HCT116 (cell line): Measurements from ENCODE around the gene HSPB7. TPM values are rescaled to one million over a fixed set of nuclear protein-coding genes. Genes with fewer than 3 reads are reported as not detected.

Experiments used
- ATAC-seq: fragments of 200-7000 bp; cut with Tn5 transposase; 2 replicates; pipeline ENCODE4 v1.9.1; 2020; ENCODE audit warnings: mild to moderate bottlenecking, moderate library complexity
- BruUV-seq: library from RNA; stranded (reverse); fragments of 400-500 nt; replicated peaks from 2 replicates; lab custom pipeline; 2021; lab: Mats Ljungman, UMichigan
- CTCF ChIA-PET: fragments of 300-600 bp; sonication (Branson Sonifier 250); formaldehyde crosslinking; loops from one replicate; lab custom pipeline; 2021; ENCODE audit warnings: antibody characterized with exemption; lab: Charles Lee
- POLR2A ChIA-PET: fragments of 300-600, 350-600 bp; sonication (Branson Sonifier 250); formaldehyde crosslinking; loops from one replicate; lab custom pipeline; 2021; ENCODE audit warnings: antibody characterized with exemption; lab: Charles Lee
- RAD21 ChIA-PET, 2 experiments: fragments of 300-600 bp; sonication (Branson Sonifier 250); formaldehyde crosslinking; loops; one replicate each; lab custom pipeline; 2023; ENCODE audit warnings: low total read pairs in 2 of 2; ENCODE audit not compliant: uncharacterized antibody in 2 of 2, unreplicated experiment in 2 of 2, low non-redundant PET in 1 of 2; lab: Charles Lee
- DNase-seq: peaks from one replicate; pipeline ENCODE4 v3.0.0-alpha.2; 2010; ENCODE audit warnings: low read depth, low spot score
- H2AFZ ChIP-seq: fragments of 200-600 bp; shearing (Covaris generic), sonication (generic); 2 replicates; pipeline ENCODE4 v1.6.1; 2017; ENCODE audit warnings: low read depth, mixed run types, mixed read lengths, antibody characterized with exemption, low read length; ENCODE audit not compliant: poor library complexity, severe bottlenecking
- H3K27ac ChIP-seq: 2 replicates; pipeline ENCODE4 v1.5.1; 2012; ENCODE audit warnings: low read depth, low read length
- H3K27me3 ChIP-seq: fragments of 200-600 bp; sonication (generic); 2 replicates; pipeline ENCODE4 v1.6.1; 2016; ENCODE audit warnings: mixed run types, low read length, mixed read lengths; ENCODE audit not compliant: insufficient read depth
- H3K36me3 ChIP-seq, 2 experiments: fragments of 200-500 bp in 1 of 2; fragments of 200-600 bp in 1 of 2; sonication (Bioruptor generic) in 1 of 2; sonication (generic) in 1 of 2; 2 replicates each; pipeline versions ENCODE4 v1.5.1 to v1.6.1; 2014 to 2016; ENCODE audit warnings: low read length in 2 of 2, inconsistent platforms in 1 of 2, mixed read lengths in 1 of 2, mixed run types in 1 of 2; ENCODE audit not compliant: insufficient read depth in 2 of 2, control insufficient read depth in 1 of 2
- H3K4me1 ChIP-seq, 2 experiments: fragments of 200-600 bp in 1 of 2; sonication (generic) in 1 of 2; 2 replicates each; pipeline versions ENCODE4 v1.5.1 to v1.6.1; 2012 to 2017; ENCODE audit warnings: low read length in 2 of 2, inconsistent platforms in 1 of 2, mild to moderate bottlenecking in 1 of 2, mixed read lengths in 1 of 2, mixed run types in 1 of 2, moderate library complexity in 1 of 2; ENCODE audit not compliant: insufficient read depth in 2 of 2, control insufficient read depth in 1 of 2
- H3K4me2 ChIP-seq: fragments of 200-600 bp; sonication (generic); 2 replicates; pipeline ENCODE4 v1.6.1; 2017; ENCODE audit warnings: mixed run types, low read length, mixed read lengths
- H3K4me3 ChIP-seq, 2 experiments: fragments of 200-600 bp in 1 of 2; sonication (generic) in 1 of 2; replicated peaks in 1 of 2; 2 replicates each; pipeline ENCODE4 v1.5.1; 2011 to 2016; ENCODE audit warnings: low read length in 2 of 2, control low read depth in 1 of 2, low read depth in 1 of 2, mild to moderate bottlenecking in 1 of 2, mixed read lengths in 1 of 2, mixed run types in 1 of 2
- H3K79me2 ChIP-seq: fragments of 200-600 bp; sonication (generic); 2 replicates; pipeline ENCODE4 v1.6.1; 2017; ENCODE audit warnings: mild to moderate bottlenecking, mixed run types, low read length, moderate library complexity, mixed read lengths; ENCODE audit not compliant: insufficient read depth
- H3K9ac ChIP-seq: fragments of 200-600 bp; sonication (generic); 2 replicates; pipeline ENCODE4 v1.6.1; 2016; ENCODE audit warnings: low read length, mixed read lengths
- H3K9me2 ChIP-seq: fragments of 200-600 bp; sonication (generic), shearing (Covaris generic); 2 replicates; pipeline ENCODE4 v1.6.1; 2017; ENCODE audit warnings: mixed run types, mild to moderate bottlenecking, moderate library complexity; ENCODE audit not compliant: insufficient read depth
- H3K9me3 ChIP-seq, 2 experiments: fragments of 200-500 bp in 1 of 2; fragments of 200-600 bp in 1 of 2; sonication (Bioruptor generic) in 1 of 2; sonication (generic) in 1 of 2; 2 replicates each; pipeline ENCODE4 v1.6.1; 2014 to 2017; ENCODE audit warnings: low read length in 2 of 2, mixed read lengths in 2 of 2, inconsistent platforms in 1 of 2, low read depth in 1 of 2, mild to moderate bottlenecking in 1 of 2, mixed run types in 1 of 2, moderate library complexity in 1 of 2; ENCODE audit not compliant: control insufficient read depth in 1 of 2, insufficient read depth in 1 of 2
- H4K20me1 ChIP-seq: fragments of 200-600 bp; sonication (generic), shearing (Covaris generic); 2 replicates; pipeline ENCODE4 v1.6.1; 2017; ENCODE audit warnings: mixed run types, mild to moderate bottlenecking, moderate library complexity; ENCODE audit not compliant: insufficient read depth
- CBX3 ChIP-seq: IDR thresholded peaks from 2 replicates; pipeline ENCODE4 v1.6.1; 2012; ENCODE audit warnings: low read depth
- EZH2 ChIP-seq: fragments of 200-600 bp; sonication (generic); IDR thresholded peaks from 2 replicates; pipeline ENCODE4 v1.6.1; 2017; ENCODE audit warnings: antibody characterized with exemption, mixed run types
- FOSL1 ChIP-seq: IDR thresholded peaks from 2 replicates; pipeline ENCODE4 v1.6.1; 2012; ENCODE audit warnings: low read depth
- JUND ChIP-seq: IDR thresholded peaks from 2 replicates; pipeline ENCODE4 v1.6.1; 2012
- POLR2AphosphoS5 ChIP-seq: IDR thresholded peaks from 2 replicates; pipeline ENCODE4 v1.6.1; 2011; ENCODE audit warnings: mild to moderate bottlenecking, low read depth, low read length, moderate library complexity
- RAD21 ChIP-seq: IDR thresholded peaks from 2 replicates; pipeline ENCODE4 v1.6.1; 2012; ENCODE audit warnings: low read depth, mild to moderate bottlenecking
- SIN3A ChIP-seq: IDR thresholded peaks from 2 replicates; pipeline ENCODE4 v1.6.1; 2012; ENCODE audit warnings: low read depth
- TCF7L2 ChIP-seq: IDR thresholded peaks from 2 replicates; pipeline ENCODE4 v1.7.0; 2011; ENCODE audit warnings: borderline replicate concordance, inconsistent platforms; ENCODE audit not compliant: insufficient read depth, insufficient read length; ENCODE audit errors: extremely low read depth
- YY1 ChIP-seq: IDR thresholded peaks from 2 replicates; pipeline ENCODE4 v1.6.1; 2011; ENCODE audit warnings: low read length, low read depth, moderate library complexity, mild to moderate bottlenecking; ENCODE audit not compliant: insufficient replicate concordance; ENCODE audit errors: extremely low read depth
- ZNF274 ChIP-seq: fragments of 200-500 bp; sonication (Bioruptor generic); IDR thresholded peaks from 2 replicates; pipeline ENCODE4 v1.6.1; 2014; ENCODE audit warnings: mild to moderate bottlenecking, low read depth, low read length, inconsistent platforms
- intact Hi-C: fragments of 100-400 bp; cut with micrococcal nuclease; formaldehyde crosslinking; loops from 2 replicates; pipeline ENCODE4 v1.10.0; 2022
- total RNA-seq: library from RNA; stranded (reverse); gene quantifications from one replicate; pipeline ENCODE4 v1.2.1, GENCODE V29; 2021; ENCODE audit not compliant: unreplicated experiment
- TF ChIP-seq, protein P1 (sequence below), 3 experiments: fragments of 200-600 bp in 1 of 3; sonication (generic) in 1 of 3; IDR thresholded peaks in 2 of 3; conservative IDR thresholded peaks in 1 of 3; 2 replicates each; pipeline ENCODE4 v1.5.1; 2012 to 2017; ENCODE audit warnings: low read depth in 2 of 3, low read length in 2 of 3, antibody characterized with exemption in 1 of 3, borderline replicate concordance in 1 of 3, control low read depth in 1 of 3, mild to moderate bottlenecking in 1 of 3, mixed read lengths in 1 of 3, mixed run types in 1 of 3, moderate library complexity in 1 of 3; ENCODE audit not compliant: insufficient read depth in 1 of 3
- TF ChIP-seq, protein P2 (sequence below): IDR thresholded peaks from 2 replicates; pipeline ENCODE4 v1.6.1; 2012
- TF ChIP-seq, protein P3 (sequence below): IDR thresholded peaks from 2 replicates; pipeline ENCODE4 v1.6.1; 2012

The HSPB7 gene
- total RNA-seq, 1 experiment from 2014 or later = 0.27 TPM

GRCh38 chr1:16048573-16049189, 30.8 kb upstream of the HSPB7 start:
- Histone ChIP-seq H4K20me1 (no peaks in the 10 kb centered on the region), H3K27ac (no peak overlapping the region), H3K79me2 (no peaks in the 10 kb centered on the region), H3K36me3 (no peaks in the 10 kb centered on the region), H3K4me2 (peak overlapping the region; percentile 74), H3K27me3 (no peaks in the 10 kb centered on the region), H3K9me2 (no peaks in the 10 kb centered on the region), H3K9me3 (no peaks in the 10 kb centered on the region), H3K4me3 (peak overlapping the region; percentile 36 to 47), H2AFZ (no peak overlapping the region), H3K4me1 (peaks cover 2 to 9% of the 10 kb centered on the region in 2 experiments; a peak in 2 of 4 replicates), H3K9ac (peak overlapping the region; percentile 48)
- ChIA-PET CTCF (no interaction called here), RAD21 (no interaction called here), POLR2A (no interaction called here)
- ATAC-seq (peak; percentile 85), DNase-seq (no peak)
- no TSS peak for BruUV-seq
- TF ChIP-seq, protein P1, sequence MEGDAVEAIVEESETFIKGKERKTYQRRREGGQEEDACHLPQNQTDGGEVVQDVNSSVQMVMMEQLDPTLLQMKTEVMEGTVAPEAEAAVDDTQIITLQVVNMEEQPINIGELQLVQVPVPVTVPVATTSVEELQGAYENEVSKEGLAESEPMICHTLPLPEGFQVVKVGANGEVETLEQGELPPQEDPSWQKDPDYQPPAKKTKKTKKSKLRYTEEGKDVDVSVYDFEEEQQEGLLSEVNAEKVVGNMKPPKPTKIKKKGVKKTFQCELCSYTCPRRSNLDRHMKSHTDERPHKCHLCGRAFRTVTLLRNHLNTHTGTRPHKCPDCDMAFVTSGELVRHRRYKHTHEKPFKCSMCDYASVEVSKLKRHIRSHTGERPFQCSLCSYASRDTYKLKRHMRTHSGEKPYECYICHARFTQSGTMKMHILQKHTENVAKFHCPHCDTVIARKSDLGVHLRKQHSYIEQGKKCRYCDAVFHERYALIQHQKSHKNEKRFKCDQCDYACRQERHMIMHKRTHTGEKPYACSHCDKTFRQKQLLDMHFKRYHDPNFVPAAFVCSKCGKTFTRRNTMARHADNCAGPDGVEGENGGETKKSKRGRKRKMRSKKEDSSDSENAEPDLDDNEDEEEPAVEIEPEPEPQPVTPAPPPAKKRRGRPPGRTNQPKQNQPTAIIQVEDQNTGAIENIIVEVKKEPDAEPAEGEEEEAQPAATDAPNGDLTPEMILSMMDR (IDR thresholded peaks at IDR 0.05 in 2 of 3, conservative IDR thresholded peaks at IDR 0.05 in 1 of 3; ENCODE audit: borderline replicate concordance in 1 of 3, insufficient read depth in 1 of 3, low read depth in 2 of 3, low read length in 2 of 3) = 0 out of 6 replicates have a peak, but pooled peaks of 1 of the 3 experiments have one; percentile 6
- no peak for TF ChIP-seq POLR2AphosphoS5
- intact Hi-C loops = no loop called here

DNA sequence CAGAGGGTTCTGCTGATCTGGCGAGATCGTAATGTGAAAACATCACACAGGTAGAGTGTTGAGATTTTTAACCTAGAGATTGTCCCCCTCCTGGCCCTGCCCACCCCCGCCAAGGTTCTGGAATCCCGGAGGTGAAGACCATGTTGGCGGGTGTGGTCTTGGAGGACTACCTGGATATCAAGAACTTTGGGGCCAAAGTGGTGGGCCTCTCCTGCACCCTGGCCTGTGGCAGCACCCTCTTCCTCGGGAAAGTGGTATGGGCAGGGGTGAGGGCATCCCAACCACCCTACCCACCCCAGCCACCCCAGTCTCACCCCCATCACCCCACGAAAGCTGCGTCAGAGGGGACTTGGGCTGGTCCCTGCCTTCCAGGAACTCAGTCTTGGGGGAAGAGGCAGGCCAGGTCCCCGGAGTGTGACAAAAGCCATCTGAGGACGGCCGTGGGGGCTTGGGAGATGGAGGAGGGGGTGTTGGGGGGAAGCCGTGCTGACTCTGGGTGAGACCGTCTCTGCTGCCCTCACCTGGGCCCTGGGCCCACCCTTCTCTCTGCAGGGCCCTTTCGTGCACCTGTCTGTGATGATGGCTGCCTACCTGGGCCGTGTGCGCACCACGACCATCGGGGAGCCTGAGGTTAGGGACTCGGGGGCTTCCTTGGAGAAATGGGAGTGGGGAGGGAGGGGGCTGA, 30.1 kb upstream of the HSPB7 start:
- H3K36me3 ChIP-seq = no peaks in the 10 kb centered on the region
- H3K4me3 ChIP-seq = no peak overlapping the region
- peaks cover 2 to 9% of the 10 kb centered on the region in 2 experiments; a peak in 2 of 4 replicates for H3K4me1 ChIP-seq
- ChIA-PET CTCF (no interaction called here), RAD21 (no interaction called here), POLR2A (no interaction called here)
- ATAC-seq = peak; percentile 3; the same call in 1 of the 2 replicates
- intact Hi-C loops = no loop called here
- no peak overlapping the region for H3K27ac ChIP-seq
- no peaks in the 10 kb centered on the region for H3K9me3 ChIP-seq
- no peak overlapping the region for H3K9ac ChIP-seq
- no peaks in the 10 kb centered on the region for H3K27me3 ChIP-seq
- BruUV-seq = no TSS peak
- peak overlapping the region; percentile 74; the same call in 1 of the 2 replicates for H3K4me2 ChIP-seq
- H3K9me2 ChIP-seq = no peaks in the 10 kb centered on the region
- DNase-seq = no peak
- no peak overlapping the region for H2AFZ ChIP-seq
- H3K79me2 ChIP-seq = no peaks in the 10 kb centered on the region
- no peaks in the 10 kb centered on the region for H4K20me1 ChIP-seq
- TF ChIP-seq, protein P1 (IDR thresholded peaks at IDR 0.05 in 2 of 3, conservative IDR thresholded peaks at IDR 0.05 in 1 of 3; ENCODE audit: borderline replicate concordance in 1 of 3, insufficient read depth in 1 of 3, low read depth in 2 of 3, low read length in 2 of 3) = no peak
- TF ChIP-seq POLR2AphosphoS5 (no peak), SIN3A (no peak), JUND (no peak), YY1 (no peak), TCF7L2 (no peak), EZH2 (no peak), CBX3 (no peak), FOSL1 (no peak), RAD21 (no peak), ZNF274 (no peak)
- TF ChIP-seq, protein P2, sequence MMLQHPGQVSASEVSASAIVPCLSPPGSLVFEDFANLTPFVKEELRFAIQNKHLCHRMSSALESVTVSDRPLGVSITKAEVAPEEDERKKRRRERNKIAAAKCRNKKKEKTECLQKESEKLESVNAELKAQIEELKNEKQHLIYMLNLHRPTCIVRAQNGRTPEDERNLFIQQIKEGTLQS = no peak
- TF ChIP-seq, protein P3, sequence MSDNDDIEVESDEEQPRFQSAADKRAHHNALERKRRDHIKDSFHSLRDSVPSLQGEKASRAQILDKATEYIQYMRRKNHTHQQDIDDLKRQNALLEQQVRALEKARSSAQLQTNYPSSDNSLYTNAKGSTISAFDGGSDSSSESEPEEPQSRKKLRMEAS = no peak
